ENCODE measurements around the gene FAM228B.

GRCh38 chr2:24083567-24084385 lies 39.5 kb upstream of the FAM228B start:
- no peak for TF ChIP-seq CTCF (IDR thresholded peaks at IDR 0.05 in 4 of 5, conservative IDR thresholded peaks at IDR 0.05 in 1 of 5)
- TF ChIP-seq POLR2A (IDR thresholded peaks at IDR 0.05): no peak

Measured in gastrocnemius medialis (tissue), 4 donors.